ENCODE measurements around the gene LRRC36. TPM values are rescaled to one million over a fixed set of nuclear protein-coding genes. Genes with fewer than 3 reads are reported as not detected.

LRRC36 gene
- total and polyA plus RNA-seq, 2 donors (not counting 3 experiments of a cell fraction or from before 2014, with no cell fraction given): 0.30 to 2.0 TPM

DNA sequence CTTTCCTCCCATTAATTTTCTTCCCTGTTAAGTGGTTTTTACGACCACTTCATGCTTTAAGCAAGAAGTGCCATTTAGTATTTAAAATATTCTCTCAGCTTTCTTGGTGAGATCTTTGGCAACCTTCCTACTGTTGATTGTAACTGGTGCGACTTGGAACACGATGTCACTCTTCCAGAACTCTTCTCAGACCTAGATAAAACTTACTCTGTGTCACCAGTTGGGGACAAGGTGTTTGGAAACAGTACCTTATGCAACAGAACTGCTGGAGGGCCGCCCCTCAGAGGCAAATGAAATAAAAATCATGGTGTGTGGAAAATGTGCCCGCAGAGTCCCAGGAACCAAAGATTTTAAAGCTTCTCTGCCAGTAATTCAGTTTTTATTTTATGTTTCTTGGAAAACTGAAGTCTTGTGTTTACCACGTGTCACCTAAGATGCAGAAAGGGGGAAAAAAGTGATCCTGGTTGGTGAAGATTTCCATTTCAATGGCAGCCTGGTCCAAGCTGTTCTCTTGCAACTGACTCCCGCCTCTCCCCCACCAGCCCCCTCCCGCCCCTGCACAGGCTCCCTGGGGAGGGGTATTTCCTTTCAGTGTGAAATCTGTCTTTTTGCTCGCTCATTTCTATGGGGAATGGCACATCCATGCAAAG lies 97.1 kb downstream of the LRRC36 start:
- FAIRE-seq: no peak
- ChIA-PET POLR2A (no interaction called here), CTCF (interaction anchor here (0.9 to 9.0 kb wide), 5 partner anchors 11 to 163 kb away, joined by 3 to 201 read pairs (median 4); no protein-coding TSS in a partner anchor)
- Histone ChIP-seq H3K4me1 (ENCODE audit: control insufficient read depth, extremely low read depth, insufficient read depth, low read length) (no peaks in the 10 kb centered on the region), H3K9ac (replicated peaks; ENCODE audit: extremely low read depth, insufficient read depth, low read length) (no peak overlapping the region), H3K27ac (ENCODE audit: insufficient read depth, low read depth, low read length) (no peak overlapping the region), H3K9me3 (replicated peaks; ENCODE audit: control insufficient read depth, insufficient read depth, low read length) (no peaks in the 10 kb centered on the region), H3K27me3 (ENCODE audit: control insufficient read depth in 2 of 2, insufficient read depth in 2 of 2, low read length in 2 of 2) (peaks cover 20 to 33% of the 10 kb centered on the region in 2 experiments), H3K36me3 (ENCODE audit: control insufficient read depth in 2 of 2, extremely low read depth in 1 of 2, insufficient read depth in 2 of 2, low read length in 2 of 2) (no peaks in the 10 kb centered on the region), H3K4me3 (replicated peaks in 1 of 3; ENCODE audit: insufficient read depth in 1 of 3, low read depth in 1 of 3, low read length in 3 of 3) (no peak overlapping the region), H3K79me2 (ENCODE audit: control insufficient read depth, insufficient read depth, low read length) (no peaks in the 10 kb centered on the region), H2AFZ (ENCODE audit: low read depth, low read length) (no peak overlapping the region), H3K9me1 (replicated peaks; ENCODE audit: control insufficient read depth, extremely low read depth, insufficient read depth, low read length) (no peaks in the 10 kb centered on the region), H4K20me1 (replicated peaks; ENCODE audit: control insufficient read depth, extremely low read depth, insufficient read depth, low read length) (no peaks in the 10 kb centered on the region), H3K4me2 (ENCODE audit: insufficient read depth, low read length) (no peak overlapping the region)
- no peak for DNase-seq (ENCODE audit: low read depth, low spot score)
- BruUV-seq (replicated peaks): no TSS peak
- intact Hi-C loops (cut with micrococcal nuclease): no loop called here
- dilution Hi-C loops (cut with MboI; ENCODE audit: extremely low pct_ligation_motif_present, low sequenced_read_pairs): no loop called here
- no peak for TF ChIP-seq POLR2AphosphoS5 (IDR thresholded peaks at IDR 0.05; ENCODE audit: insufficient read depth, low read depth, low read length)
- TF ChIP-seq, protein P1, sequence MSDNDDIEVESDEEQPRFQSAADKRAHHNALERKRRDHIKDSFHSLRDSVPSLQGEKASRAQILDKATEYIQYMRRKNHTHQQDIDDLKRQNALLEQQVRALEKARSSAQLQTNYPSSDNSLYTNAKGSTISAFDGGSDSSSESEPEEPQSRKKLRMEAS (IDR thresholded peaks at IDR 0.05; ENCODE audit: insufficient read depth, insufficient read length): no peak
- no peak for TF ChIP-seq JUN (IDR thresholded peaks at IDR 0.05; ENCODE audit: borderline replicate concordance, insufficient read depth, insufficient read length, low read depth)
- no peak for TF ChIP-seq EZH2 (IDR thresholded peaks at IDR 0.05; ENCODE audit: borderline replicate concordance, low read depth, low read length, severe bottlenecking)
- no peak for TF ChIP-seq POLR2A (IDR thresholded peaks at IDR 0.05; ENCODE audit: low read depth, low read length)

DNA sequence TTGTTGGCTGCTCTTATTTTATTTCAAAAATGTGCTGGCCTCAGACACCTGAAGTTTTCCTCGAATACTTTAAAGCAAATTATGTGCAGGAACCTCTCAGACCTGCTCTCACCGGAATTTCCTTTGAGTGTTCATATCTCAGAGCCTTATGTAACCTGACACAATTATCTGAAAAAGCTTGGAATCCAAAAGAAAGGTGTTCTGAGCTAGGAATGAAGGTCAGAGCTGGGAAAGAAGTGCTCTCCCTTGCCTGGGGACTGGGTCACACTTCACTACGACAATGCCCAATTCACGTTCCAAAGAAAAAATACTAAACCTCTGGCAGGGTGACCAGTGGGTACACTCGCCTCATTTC lies 97.6 kb downstream of the LRRC36 start:
- FAIRE-seq: no peak
- no peak for DNase-seq (ENCODE audit: low read depth, low spot score)
- Histone ChIP-seq H4K20me1 (replicated peaks; ENCODE audit: control insufficient read depth, extremely low read depth, insufficient read depth, low read length) (no peaks in the 10 kb centered on the region), H2AFZ (ENCODE audit: low read depth, low read length) (no peak overlapping the region), H3K27me3 (ENCODE audit: control insufficient read depth in 2 of 2, insufficient read depth in 2 of 2, low read length in 2 of 2) (peaks cover 25 to 34% of the 10 kb centered on the region in 2 experiments), H3K9me1 (replicated peaks; ENCODE audit: control insufficient read depth, extremely low read depth, insufficient read depth, low read length) (no peaks in the 10 kb centered on the region), H3K4me2 (ENCODE audit: insufficient read depth, low read length) (no peak overlapping the region), H3K79me2 (ENCODE audit: control insufficient read depth, insufficient read depth, low read length) (no peaks in the 10 kb centered on the region), H3K9me3 (replicated peaks; ENCODE audit: control insufficient read depth, insufficient read depth, low read length) (no peaks in the 10 kb centered on the region), H3K27ac (ENCODE audit: insufficient read depth, low read depth, low read length) (no peak overlapping the region), H3K9ac (replicated peaks; ENCODE audit: extremely low read depth, insufficient read depth, low read length) (no peak overlapping the region), H3K36me3 (ENCODE audit: control insufficient read depth in 2 of 2, extremely low read depth in 1 of 2, insufficient read depth in 2 of 2, low read length in 2 of 2) (no peaks in the 10 kb centered on the region), H3K4me3 (replicated peaks in 1 of 3; ENCODE audit: insufficient read depth in 1 of 3, low read depth in 1 of 3, low read length in 3 of 3) (no peak overlapping the region), H3K4me1 (ENCODE audit: control insufficient read depth, extremely low read depth, insufficient read depth, low read length) (no peaks in the 10 kb centered on the region)
- ChIA-PET POLR2A (no interaction called here), CTCF (interaction anchor here (1.1 to 9.0 kb wide), 5 partner anchors 25 to 164 kb away, joined by 3 to 201 read pairs (median 4); no protein-coding TSS in a partner anchor)
- no peak for TF ChIP-seq POLR2A (IDR thresholded peaks at IDR 0.05; ENCODE audit: low read depth, low read length)
- TF ChIP-seq, protein P2, sequence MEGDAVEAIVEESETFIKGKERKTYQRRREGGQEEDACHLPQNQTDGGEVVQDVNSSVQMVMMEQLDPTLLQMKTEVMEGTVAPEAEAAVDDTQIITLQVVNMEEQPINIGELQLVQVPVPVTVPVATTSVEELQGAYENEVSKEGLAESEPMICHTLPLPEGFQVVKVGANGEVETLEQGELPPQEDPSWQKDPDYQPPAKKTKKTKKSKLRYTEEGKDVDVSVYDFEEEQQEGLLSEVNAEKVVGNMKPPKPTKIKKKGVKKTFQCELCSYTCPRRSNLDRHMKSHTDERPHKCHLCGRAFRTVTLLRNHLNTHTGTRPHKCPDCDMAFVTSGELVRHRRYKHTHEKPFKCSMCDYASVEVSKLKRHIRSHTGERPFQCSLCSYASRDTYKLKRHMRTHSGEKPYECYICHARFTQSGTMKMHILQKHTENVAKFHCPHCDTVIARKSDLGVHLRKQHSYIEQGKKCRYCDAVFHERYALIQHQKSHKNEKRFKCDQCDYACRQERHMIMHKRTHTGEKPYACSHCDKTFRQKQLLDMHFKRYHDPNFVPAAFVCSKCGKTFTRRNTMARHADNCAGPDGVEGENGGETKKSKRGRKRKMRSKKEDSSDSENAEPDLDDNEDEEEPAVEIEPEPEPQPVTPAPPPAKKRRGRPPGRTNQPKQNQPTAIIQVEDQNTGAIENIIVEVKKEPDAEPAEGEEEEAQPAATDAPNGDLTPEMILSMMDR (IDR thresholded peaks at IDR 0.05; ENCODE audit: extremely low read depth in 1 of 2, insufficient read depth in 1 of 2, low read depth in 1 of 2, low read length in 2 of 2): no peak
- TF ChIP-seq, protein P1 (IDR thresholded peaks at IDR 0.05; ENCODE audit: insufficient read depth, insufficient read length): no peak
- no peak for TF ChIP-seq POLR2AphosphoS5 (IDR thresholded peaks at IDR 0.05; ENCODE audit: insufficient read depth, low read depth, low read length)
- TF ChIP-seq MYC (IDR thresholded peaks at IDR 0.05; ENCODE audit: low read depth, low read length): no peak
- no peak for TF ChIP-seq EZH2 (IDR thresholded peaks at IDR 0.05; ENCODE audit: borderline replicate concordance, low read depth, low read length, severe bottlenecking)
- TF ChIP-seq GATA2 (IDR thresholded peaks at IDR 0.05; ENCODE audit: insufficient read depth, insufficient read length, low read depth, low read length): no peak
- TF ChIP-seq JUN (IDR thresholded peaks at IDR 0.05; ENCODE audit: borderline replicate concordance, insufficient read depth, insufficient read length, low read depth): no peak
- TF ChIP-seq FOS (IDR thresholded peaks at IDR 0.05; ENCODE audit: borderline replicate concordance, insufficient read depth, low read length): no peak
- dilution Hi-C loops (cut with MboI; ENCODE audit: extremely low pct_ligation_motif_present, low sequenced_read_pairs) (no loop called here), intact Hi-C loops (cut with micrococcal nuclease) (no loop called here)
- BruUV-seq (replicated peaks): no TSS peak
